ENCODE data around the gene C11orf52. TPM values are rescaled to one million over a fixed set of nuclear protein-coding genes. Genes with fewer than 3 reads are reported as not detected.

Gene C11orf52
- total RNA-seq, 1 donor from 2014 or later, result 19.4 TPM

DNA sequence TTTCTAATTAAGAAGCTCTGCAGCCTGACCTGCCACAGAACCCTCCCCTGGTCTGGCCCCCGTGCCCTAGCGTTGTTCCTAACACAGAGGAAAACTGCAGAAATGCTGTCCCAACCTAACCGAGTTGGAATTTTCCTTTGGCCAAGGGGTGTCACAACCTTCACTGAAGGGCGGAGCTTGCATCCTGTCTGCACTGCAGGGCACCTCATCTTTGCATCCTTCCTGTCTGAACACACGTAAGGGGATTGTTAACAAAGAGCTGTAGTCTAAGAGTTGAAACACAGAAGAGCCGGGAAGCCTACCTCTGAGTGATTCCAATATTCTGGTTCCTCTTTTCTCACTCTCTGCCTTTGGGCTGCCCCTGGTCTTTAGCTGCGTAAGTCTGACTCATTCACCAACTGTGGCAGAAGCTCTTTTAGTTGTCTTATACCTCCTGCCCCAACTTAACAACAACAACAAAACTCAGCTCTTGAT, 20.0 kb downstream of the C11orf52 start:
- H3K36me3 Mint-ChIP-seq (ENCODE audit: insufficient read depth), result peaks cover 1% of the 10 kb centered on the region
- H3K4me1 Mint-ChIP-seq (ENCODE audit: low read depth), result peaks cover 31% of the 10 kb centered on the region
- peak overlapping the region; percentile 8 for H3K27ac Mint-ChIP-seq
- no peaks in the 10 kb centered on the region for H3K9me3 Mint-ChIP-seq (ENCODE audit: low read depth)
- TF ChIP-seq CTCF (IDR thresholded peaks at IDR 0.05; ENCODE audit: unreplicated experiment), result no peak
- H3K27me3 Mint-ChIP-seq, result no peaks in the 10 kb centered on the region
- DNase-seq (ENCODE audit: low spot score, unreplicated experiment), result no peak
- peak overlapping the region; percentile 86 for H3K4me3 Mint-ChIP-seq (ENCODE audit: low read depth)

- DNase-seq (ENCODE audit: low spot score, unreplicated experiment), result no peak
- no peak overlapping the region for H3K4me3 Mint-ChIP-seq (ENCODE audit: low read depth)
- H3K36me3 Mint-ChIP-seq (ENCODE audit: insufficient read depth), result peaks cover 1% of the 10 kb centered on the region
- TF ChIP-seq CTCF (IDR thresholded peaks at IDR 0.05; ENCODE audit: unreplicated experiment), result no peak
- no peak overlapping the region for H3K27ac Mint-ChIP-seq
- H3K9me3 Mint-ChIP-seq (ENCODE audit: low read depth), result no peaks in the 10 kb centered on the region
- peaks cover 35% of the 10 kb centered on the region for H3K4me1 Mint-ChIP-seq (ENCODE audit: low read depth)
- no peaks in the 10 kb centered on the region for H3K27me3 Mint-ChIP-seq
Measured at GRCh38 chr11:111939836-111940604, 21.3 kb downstream of the C11orf52 start.

DNA sequence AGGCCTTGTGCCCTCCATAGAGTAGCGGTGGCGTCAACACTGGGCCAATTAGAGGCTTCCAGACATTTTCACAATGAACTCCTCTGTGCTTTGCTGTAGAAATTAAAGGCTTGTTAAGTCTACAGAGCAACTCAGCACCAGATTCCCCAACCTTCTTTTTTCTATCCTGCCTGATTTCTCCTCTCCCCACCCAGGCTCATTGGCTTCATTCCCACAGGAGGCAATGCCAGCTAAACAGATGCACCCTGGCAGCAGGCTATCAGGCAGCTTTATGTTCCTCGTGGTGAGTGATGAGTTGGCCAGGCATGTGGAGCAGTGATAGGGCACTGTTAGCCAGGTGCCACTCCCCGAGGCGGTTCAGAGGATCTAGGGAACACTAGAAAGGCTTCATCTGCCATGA, 23.2 kb downstream of the C11orf52 start:
- Mint-ChIP-seq H3K27me3 (no peaks in the 10 kb centered on the region), H3K4me1 (ENCODE audit: low read depth) (peaks cover 22% of the 10 kb centered on the region), H3K4me3 (ENCODE audit: low read depth) (no peak overlapping the region), H3K9me3 (ENCODE audit: low read depth) (no peaks in the 10 kb centered on the region), H3K27ac (no peak overlapping the region), H3K36me3 (ENCODE audit: insufficient read depth) (peaks cover 1% of the 10 kb centered on the region)
- DNase-seq (ENCODE audit: low spot score, unreplicated experiment), result no peak
- TF ChIP-seq CTCF (IDR thresholded peaks at IDR 0.05; ENCODE audit: unreplicated experiment), result no peak

- no peaks in the 10 kb centered on the region for H3K9me3 Mint-ChIP-seq (ENCODE audit: low read depth)
- no peaks in the 10 kb centered on the region for H3K27me3 Mint-ChIP-seq
- no peak overlapping the region for H3K27ac Mint-ChIP-seq
- no peak for TF ChIP-seq CTCF (IDR thresholded peaks at IDR 0.05; ENCODE audit: unreplicated experiment)
- peaks cover 1% of the 10 kb centered on the region for H3K36me3 Mint-ChIP-seq (ENCODE audit: insufficient read depth)
- H3K4me3 Mint-ChIP-seq (ENCODE audit: low read depth), result no peak overlapping the region
- DNase-seq (ENCODE audit: low spot score, unreplicated experiment), result no peak
- H3K4me1 Mint-ChIP-seq (ENCODE audit: low read depth), result peaks cover 21% of the 10 kb centered on the region
Measured at GRCh38 chr11:111942829-111943228, 24.1 kb downstream of the C11orf52 start.

DNA sequence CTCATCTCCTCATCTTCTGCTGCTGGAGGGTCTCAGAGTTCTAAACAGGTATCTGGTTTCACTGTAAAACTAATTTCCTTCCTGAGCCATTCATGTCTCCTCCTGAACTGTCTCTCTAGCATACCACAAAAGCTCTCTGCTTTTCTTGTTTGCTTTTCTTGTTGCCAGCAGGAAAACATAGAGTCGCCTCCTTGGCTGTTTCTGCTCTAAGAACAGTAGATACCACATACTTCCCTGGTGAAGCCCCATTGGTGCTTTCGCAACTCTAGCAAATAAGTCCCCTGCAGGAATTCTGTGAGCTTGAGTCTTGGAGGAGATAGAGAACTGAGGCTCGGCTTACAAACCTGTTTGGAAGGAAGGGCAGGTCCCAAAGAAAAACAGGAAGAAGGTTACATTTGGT, 25.4 kb downstream of the C11orf52 start:
- TF ChIP-seq CTCF (IDR thresholded peaks at IDR 0.05; ENCODE audit: unreplicated experiment), result no peak
- peaks cover 11% of the 10 kb centered on the region for H3K4me1 Mint-ChIP-seq (ENCODE audit: low read depth)
- H3K4me3 Mint-ChIP-seq (ENCODE audit: low read depth), result no peak overlapping the region
- H3K9me3 Mint-ChIP-seq (ENCODE audit: low read depth), result no peaks in the 10 kb centered on the region
- H3K36me3 Mint-ChIP-seq (ENCODE audit: insufficient read depth), result peaks cover 1% of the 10 kb centered on the region
- H3K27me3 Mint-ChIP-seq, result no peaks in the 10 kb centered on the region
- no peak for DNase-seq (ENCODE audit: low spot score, unreplicated experiment)
- peak overlapping the region; percentile 91 for H3K27ac Mint-ChIP-seq
